CD4-positive, alpha-beta T cell treated with Interleukin-21 for 1 hour (primary cell): Measurements from ENCODE around the gene HM13.
"Not testable (repeated sequence)": the region's sequence is repeated elsewhere in the genome, so short reads cannot be mapped to it uniquely, and the experiment has no call there.

Source experiments
- DNase-seq: peaks from one replicate; pipeline ENCODE4 v3.0.0-alpha.2; 2020

HM13 gene

GRCh38 chr20:31502884-31503673 is 11.2 kb upstream of the HM13 start:
- DNase-seq, result peak; percentile 74

- DNase-seq, result no peak
Measured at GRCh38 chr20:31505903-31506302, 8.3 kb upstream of the HM13 start.

- no peak for DNase-seq
Measured at GRCh38 chr20:31508517-31509244, 5.6 kb upstream of the HM13 start.

- no peak for DNase-seq
Measured at GRCh38 chr20:31515072-31515774, 981 bp downstream of the HM13 start.

- peak; percentile 14 for DNase-seq
Measured at GRCh38 chr20:31515775-31516107, 1.5 kb downstream of the HM13 start.

GRCh38 chr20:31516166-31516565 is 1.9 kb downstream of the HM13 start:
- no peak for DNase-seq

GRCh38 chr20:31516651-31517050 is 2.4 kb downstream of the HM13 start:
- peak; percentile 26 for DNase-seq

GRCh38 chr20:31517373-31517772 is 3.1 kb downstream of the HM13 start:
- no peak for DNase-seq

- DNase-seq, result not testable (repeated sequence)
Measured at GRCh38 chr20:31521267-31521666, 7.0 kb downstream of the HM13 start.

GRCh38 chr20:31522731-31523130 is 8.5 kb downstream of the HM13 start:
- DNase-seq, result no peak

GRCh38 chr20:31523361-31524283 is 9.4 kb downstream of the HM13 start:
- DNase-seq, result no peak

GRCh38 chr20:31527266-31527665 is 13.0 kb downstream of the HM13 start:
- no peak for DNase-seq

- no peak for DNase-seq
Measured at GRCh38 chr20:31535298-31535697, 21.1 kb downstream of the HM13 start.

- DNase-seq, result no peak
Measured at GRCh38 chr20:31536575-31536974, 22.3 kb downstream of the HM13 start.

- no peak for DNase-seq
Measured at GRCh38 chr20:31537116-31537871, 23.1 kb downstream of the HM13 start.

- DNase-seq, result no peak
Measured at GRCh38 chr20:31537890-31538289, 23.6 kb downstream of the HM13 start.

- DNase-seq, result no peak
Measured at GRCh38 chr20:31538326-31538725, 24.1 kb downstream of the HM13 start.

GRCh38 chr20:31539636-31540035 is 25.4 kb downstream of the HM13 start:
- not testable (repeated sequence) for DNase-seq

- DNase-seq, result no peak
Measured at GRCh38 chr20:31540406-31540805, 26.2 kb downstream of the HM13 start.

GRCh38 chr20:31542201-31542842 is 28.1 kb downstream of the HM13 start:
- no peak for DNase-seq

GRCh38 chr20:31542963-31543362 is 28.7 kb downstream of the HM13 start:
- no peak for DNase-seq
